Activated CD8-positive, alpha-beta T cell treated with anti-CD3 and anti-CD28 coated beads for 36 hours (primary cell): ENCODE measurements around the gene GPT2. TPM values are rescaled to one million over a fixed set of nuclear protein-coding genes. Genes with fewer than 3 reads are reported as not detected.

Source experiments
- ATAC-seq: fragments of 200-7000 bp; cut with Tn5 transposase; one replicate; pipeline ENCODE4 v1.10.0; 2021; ENCODE audit warnings: mild to moderate bottlenecking, moderate library complexity
- CTCF ChIA-PET: fragments of 350-600 bp; sonication (Branson Sonifier 250); formaldehyde crosslinking; loops from one replicate; lab custom pipeline; 2021; ENCODE audit warnings: antibody characterized with exemption; lab: Charles Lee
- POLR2A ChIA-PET: fragments of 350-600 bp; sonication (Branson Sonifier 250); formaldehyde crosslinking; loops from one replicate; lab custom pipeline; 2021; ENCODE audit warnings: antibody characterized with exemption; lab: Charles Lee
- DNase-seq: peaks from one replicate; pipeline ENCODE4 v3.0.0-alpha.2; 2020
- H3K27ac Mint-ChIP-seq: one replicate; pipeline ENCODE4 v1.8.0; 2021; ENCODE audit warnings: mild to moderate bottlenecking, mixed read lengths
- H3K27me3 Mint-ChIP-seq: one replicate; pipeline ENCODE4 v1.8.0; 2021; ENCODE audit warnings: mixed read lengths
- H3K36me3 Mint-ChIP-seq: one replicate; pipeline ENCODE4 v1.8.0; 2021; ENCODE audit warnings: low read depth, mixed read lengths
- H3K4me1 Mint-ChIP-seq: one replicate; pipeline ENCODE4 v1.8.0; 2021; ENCODE audit warnings: low read depth, mixed read lengths
- H3K4me3 Mint-ChIP-seq: one replicate; pipeline ENCODE4 v1.8.0; 2021; ENCODE audit warnings: mild to moderate bottlenecking, moderate library complexity, mixed read lengths
- H3K9me3 Mint-ChIP-seq: one replicate; pipeline ENCODE4 v1.8.0; 2021; ENCODE audit warnings: mixed read lengths
- CTCF ChIP-seq: fragments of 200-600 bp; IDR thresholded peaks from one replicate; pipeline ENCODE4 v1.8.0; 2022; ENCODE audit warnings: antibody characterized with exemption, mild to moderate bottlenecking
- intact Hi-C: fragments of 100-400 bp; cut with micrococcal nuclease; formaldehyde crosslinking; loops from one replicate; pipeline ENCODE4 v1.10.0; 2022
- total RNA-seq, 2 experiments: library from RNA; stranded (reverse); gene quantifications; one replicate each; pipeline ENCODE4 v1.2.3, GENCODE V29; 2021

The GPT2 gene
- total RNA-seq, 2 experiments from 2014 or later: 39.3 to 50.6 TPM

GRCh38 chr16:46889245-46889941 lies 5.2 kb downstream of the GPT2 start:
- Mint-ChIP-seq H3K27ac (no peak overlapping the region), H3K27me3 (peaks cover 3% of the 10 kb centered on the region), H3K9me3 (no peaks in the 10 kb centered on the region), H3K4me3 (no peak overlapping the region), H3K36me3 (peaks cover 25% of the 10 kb centered on the region), H3K4me1 (peaks cover 8% of the 10 kb centered on the region)
- POLR2A ChIA-PET: no interaction called here
- CTCF ChIA-PET: interaction anchor here (0.8 to 1.5 kb wide), 2 partner anchors 19 to 41 kb away, joined by 3 to 4 read pairs; no protein-coding TSS in a partner anchor
- TF ChIP-seq CTCF: no peak
- intact Hi-C loops: no loop called here
- no peak for DNase-seq
- no peak for ATAC-seq

- no peak for TF ChIP-seq CTCF
- ChIA-PET CTCF (interaction anchor here (0.8 to 1.5 kb wide), 2 partner anchors 18 to 40 kb away, joined by 3 to 4 read pairs; no protein-coding TSS in a partner anchor), POLR2A (no interaction called here)
- Mint-ChIP-seq H3K36me3 (peaks cover 25% of the 10 kb centered on the region), H3K9me3 (no peaks in the 10 kb centered on the region), H3K27me3 (peaks cover 3% of the 10 kb centered on the region), H3K4me1 (peaks cover 8% of the 10 kb centered on the region), H3K27ac (no peak overlapping the region), H3K4me3 (no peak overlapping the region)
- intact Hi-C loops: no loop called here
- no peak for DNase-seq
- no peak for ATAC-seq
Observed at GRCh38 chr16:46889942-46890300, 5.8 kb downstream of the GPT2 start.

GRCh38 chr16:46891910-46892309 lies 7.7 kb downstream of the GPT2 start:
- ATAC-seq (no peak), DNase-seq (no peak)
- intact Hi-C loops: no loop called here
- ChIA-PET POLR2A (no interaction called here), CTCF (no interaction called here)
- H3K27ac Mint-ChIP-seq: no peak overlapping the region
- H3K4me1 Mint-ChIP-seq: no peaks in the 10 kb centered on the region
- H3K27me3 Mint-ChIP-seq: no peaks in the 10 kb centered on the region
- peaks cover 10% of the 10 kb centered on the region for H3K36me3 Mint-ChIP-seq
- TF ChIP-seq CTCF: no peak
- H3K9me3 Mint-ChIP-seq: no peaks in the 10 kb centered on the region
- H3K4me3 Mint-ChIP-seq: no peak overlapping the region

GRCh38 chr16:46894036-46894672 lies 10.0 kb downstream of the GPT2 start:
- intact Hi-C loops: no loop called here
- POLR2A ChIA-PET: no interaction called here
- no peak for TF ChIP-seq CTCF

More at GRCh38 chr16:46894036-46894672, 10.0 kb downstream of the GPT2 start:
- DNase-seq (no peak), ATAC-seq (no peak)
- Mint-ChIP-seq H3K4me1 (no peaks in the 10 kb centered on the region), H3K4me3 (no peak overlapping the region), H3K9me3 (no peaks in the 10 kb centered on the region), H3K36me3 (peaks cover 9% of the 10 kb centered on the region), H3K27ac (no peak overlapping the region), H3K27me3 (no peaks in the 10 kb centered on the region)
- CTCF ChIA-PET: no interaction called here
